ENCODE results near the gene ATP10A.

Gene ATP10A

GRCh38 chr15:25665913-25666312 is 197.2 kb downstream of the ATP10A start:
- Mint-ChIP-seq H3K36me3 (ENCODE audit: low read depth) (no peaks in the 10 kb centered on the region), H3K27ac (no peak overlapping the region), H3K4me1 (peaks cover 16% of the 10 kb centered on the region), H3K9me3 (no peaks in the 10 kb centered on the region), H3K27me3 (ENCODE audit: low read depth) (peaks cover 5% of the 10 kb centered on the region), H3K4me3 (no peak overlapping the region)
- no peak for TF ChIP-seq CTCF (IDR thresholded peaks at IDR 0.05; ENCODE audit: unreplicated experiment in 3 of 3)

GRCh38 chr15:25664761-25665160 is 198.4 kb downstream of the ATP10A start:
- no peaks in the 10 kb centered on the region for H3K36me3 Mint-ChIP-seq (ENCODE audit: low read depth)
- no peaks in the 10 kb centered on the region for H3K9me3 Mint-ChIP-seq
- no peak for TF ChIP-seq CTCF (IDR thresholded peaks at IDR 0.05; ENCODE audit: unreplicated experiment in 3 of 3)
- no peak overlapping the region for H3K27ac Mint-ChIP-seq
- H3K4me1 Mint-ChIP-seq = peaks cover 4% of the 10 kb centered on the region
- no peak overlapping the region for H3K4me3 Mint-ChIP-seq
- peaks cover 5% of the 10 kb centered on the region for H3K27me3 Mint-ChIP-seq (ENCODE audit: low read depth)

GRCh38 chr15:25663515-25663914 is 199.6 kb downstream of the ATP10A start:
- Mint-ChIP-seq H3K9me3 (no peaks in the 10 kb centered on the region), H3K4me1 (no peaks in the 10 kb centered on the region), H3K36me3 (ENCODE audit: low read depth) (no peaks in the 10 kb centered on the region), H3K27me3 (ENCODE audit: low read depth) (peaks cover 5% of the 10 kb centered on the region), H3K4me3 (no peak overlapping the region), H3K27ac (no peak overlapping the region)
- TF ChIP-seq CTCF (IDR thresholded peaks at IDR 0.05; ENCODE audit: unreplicated experiment in 3 of 3) = no peak

- TF ChIP-seq CTCF (IDR thresholded peaks at IDR 0.05; ENCODE audit: unreplicated experiment in 3 of 3) = no peak
- Mint-ChIP-seq H3K9me3 (no peaks in the 10 kb centered on the region), H3K27ac (no peak overlapping the region), H3K4me1 (no peaks in the 10 kb centered on the region), H3K4me3 (no peak overlapping the region), H3K27me3 (ENCODE audit: low read depth) (peaks cover 5% of the 10 kb centered on the region), H3K36me3 (ENCODE audit: low read depth) (no peaks in the 10 kb centered on the region)
Observed at GRCh38 chr15:25661898-25662297, 201.2 kb downstream of the ATP10A start.

- no peak overlapping the region for H3K27ac Mint-ChIP-seq
- H3K9me3 Mint-ChIP-seq = no peaks in the 10 kb centered on the region
- peaks cover 5% of the 10 kb centered on the region for H3K27me3 Mint-ChIP-seq (ENCODE audit: low read depth)
- H3K4me1 Mint-ChIP-seq = no peaks in the 10 kb centered on the region
- H3K4me3 Mint-ChIP-seq = no peak overlapping the region
- H3K36me3 Mint-ChIP-seq (ENCODE audit: low read depth) = no peaks in the 10 kb centered on the region
- TF ChIP-seq CTCF (IDR thresholded peaks at IDR 0.05; ENCODE audit: unreplicated experiment in 3 of 3) = no peak
Observed at GRCh38 chr15:25659251-25659650, 203.9 kb downstream of the ATP10A start.

- H3K27me3 Mint-ChIP-seq (ENCODE audit: low read depth) = peaks cover 5% of the 10 kb centered on the region
- H3K27ac Mint-ChIP-seq = no peak overlapping the region
- TF ChIP-seq CTCF (IDR thresholded peaks at IDR 0.05; ENCODE audit: unreplicated experiment in 3 of 3) = no peak
- H3K9me3 Mint-ChIP-seq = no peaks in the 10 kb centered on the region
- no peak overlapping the region for H3K4me3 Mint-ChIP-seq
- H3K4me1 Mint-ChIP-seq = no peaks in the 10 kb centered on the region
- no peaks in the 10 kb centered on the region for H3K36me3 Mint-ChIP-seq (ENCODE audit: low read depth)
Observed at GRCh38 chr15:25658560-25658959, 204.6 kb downstream of the ATP10A start.

Measured in nephron (organoid).